ENCODE results near the gene GBA2. TPM values are rescaled to one million over a fixed set of nuclear protein-coding genes. Genes with fewer than 3 reads are reported as not detected.

Gene GBA2
- total RNA-seq, 1 experiment from 2014 or later, result 75.2 TPM

DNA sequence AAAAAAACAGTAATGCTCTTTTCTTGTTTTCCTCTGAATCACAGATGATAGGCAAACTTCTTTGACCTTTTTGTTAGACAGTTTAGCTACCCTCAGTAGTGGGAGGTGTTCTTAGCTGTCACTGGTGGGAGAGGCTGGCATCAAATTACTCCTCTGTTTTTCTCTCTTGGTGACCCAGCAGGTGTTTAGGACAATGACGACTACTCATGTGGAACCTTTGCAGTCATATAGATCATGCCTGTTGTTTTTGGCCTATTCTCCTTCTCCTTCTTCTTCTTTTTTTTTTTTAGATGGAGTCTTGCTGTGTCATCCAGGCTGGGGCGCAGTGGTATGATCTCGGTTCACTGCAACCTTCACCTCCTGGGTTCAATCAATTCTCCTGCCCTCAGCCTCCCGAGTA lies 27.0 kb upstream of the GBA2 start:
- DNase-seq, result no peak
- no peak overlapping the region for H3K4me3 ChIP-seq (ENCODE audit: insufficient read depth, low read depth, low read length)
- H3K27me3 ChIP-seq (ENCODE audit: control insufficient read depth, insufficient read depth, low read length), result no peaks in the 10 kb centered on the region
- no peaks in the 10 kb centered on the region for H3K36me3 ChIP-seq (replicated peaks; ENCODE audit: control insufficient read depth, insufficient read depth, low read length)

DNA sequence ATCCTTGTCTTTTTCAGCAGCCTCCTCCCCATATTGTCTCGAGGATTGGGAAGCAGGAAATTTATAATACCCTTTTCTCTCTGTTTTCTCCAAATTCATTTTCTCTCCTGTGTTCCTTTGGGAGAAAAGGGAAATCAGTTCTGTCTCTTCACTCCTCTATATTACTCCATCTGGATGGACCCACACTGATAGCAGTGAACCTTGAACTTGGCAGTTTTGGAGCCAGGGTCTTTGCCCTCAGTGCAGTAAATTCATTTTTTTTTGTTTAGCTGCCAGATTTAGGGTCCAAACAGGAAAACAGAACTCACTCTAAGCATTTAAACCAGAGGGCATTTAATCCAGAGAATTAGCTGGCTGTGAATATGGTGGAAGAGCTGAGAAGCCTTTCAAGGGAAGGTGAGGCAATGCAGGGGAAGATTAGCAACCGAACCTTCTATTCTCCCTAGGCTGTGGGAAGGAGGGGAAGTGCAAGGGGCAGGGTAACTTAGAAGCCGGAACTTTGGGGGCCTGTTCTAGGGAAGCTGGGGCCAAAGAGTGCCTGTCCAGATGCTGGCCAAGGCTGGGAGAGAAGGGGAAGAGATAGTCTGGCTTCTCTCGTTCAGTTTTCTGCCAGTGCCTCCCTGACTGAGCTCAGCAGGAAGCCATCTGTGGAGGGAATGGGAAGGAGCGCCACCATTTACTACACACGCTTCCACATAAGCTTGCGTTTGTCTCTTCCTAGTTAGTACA lies 26.0 kb upstream of the GBA2 start:
- Histone ChIP-seq H3K36me3 (replicated peaks; ENCODE audit: control insufficient read depth, insufficient read depth, low read length) (no peaks in the 10 kb centered on the region), H3K27me3 (ENCODE audit: control insufficient read depth, insufficient read depth, low read length) (no peaks in the 10 kb centered on the region), H3K4me3 (ENCODE audit: insufficient read depth, low read depth, low read length) (no peak overlapping the region)
- DNase-seq, result peak; percentile 59

GRCh38 chr9:35771943-35772342 lies 22.9 kb upstream of the GBA2 start:
- Histone ChIP-seq H3K36me3 (replicated peaks; ENCODE audit: control insufficient read depth, insufficient read depth, low read length) (no peaks in the 10 kb centered on the region), H3K4me3 (ENCODE audit: insufficient read depth, low read depth, low read length) (no peak overlapping the region), H3K27me3 (ENCODE audit: control insufficient read depth, insufficient read depth, low read length) (no peaks in the 10 kb centered on the region)
- DNase-seq, result no peak

DNA sequence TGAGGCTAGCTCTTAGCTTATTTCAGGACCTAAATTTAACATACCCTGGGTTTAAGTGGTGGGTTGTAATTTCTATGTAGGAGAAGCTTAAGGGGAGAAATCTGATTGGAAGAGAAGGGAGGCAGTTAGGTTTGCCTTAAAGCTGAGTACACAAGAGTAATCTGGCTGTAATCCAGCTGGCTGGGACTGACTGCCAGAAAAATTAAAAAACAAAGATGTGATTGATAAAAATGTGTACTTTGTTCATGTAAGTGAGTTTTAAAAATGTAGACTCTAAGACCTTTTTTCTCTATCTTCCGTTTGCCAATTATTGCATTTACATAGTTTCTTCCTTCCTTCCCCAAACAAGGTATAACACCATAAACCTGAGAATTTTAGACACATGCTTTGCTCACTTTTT lies 22.5 kb upstream of the GBA2 start:
- no peak overlapping the region for H3K4me3 ChIP-seq (ENCODE audit: insufficient read depth, low read depth, low read length)
- no peaks in the 10 kb centered on the region for H3K27me3 ChIP-seq (ENCODE audit: control insufficient read depth, insufficient read depth, low read length)
- DNase-seq, result no peak
- H3K36me3 ChIP-seq (replicated peaks; ENCODE audit: control insufficient read depth, insufficient read depth, low read length), result no peaks in the 10 kb centered on the region

GRCh38 chr9:35771075-35771433 lies 22.0 kb upstream of the GBA2 start:
- DNase-seq, result no peak
- no peaks in the 10 kb centered on the region for H3K36me3 ChIP-seq (replicated peaks; ENCODE audit: control insufficient read depth, insufficient read depth, low read length)
- H3K27me3 ChIP-seq (ENCODE audit: control insufficient read depth, insufficient read depth, low read length), result no peaks in the 10 kb centered on the region

GRCh38 chr9:35769763-35770162 lies 20.7 kb upstream of the GBA2 start:
- H3K36me3 ChIP-seq (replicated peaks; ENCODE audit: control insufficient read depth, insufficient read depth, low read length), result no peaks in the 10 kb centered on the region
- no peak overlapping the region for H3K4me3 ChIP-seq (ENCODE audit: insufficient read depth, low read depth, low read length)
- H3K27me3 ChIP-seq (ENCODE audit: control insufficient read depth, insufficient read depth, low read length), result no peaks in the 10 kb centered on the region
- DNase-seq, result no peak

More at GRCh38 chr9:35771075-35771433, 22.0 kb upstream of the GBA2 start:
- H3K4me3 ChIP-seq (ENCODE audit: insufficient read depth, low read depth, low read length), result no peak overlapping the region

GRCh38 chr9:35767458-35767857 lies 18.4 kb upstream of the GBA2 start:
- Histone ChIP-seq H3K4me3 (ENCODE audit: insufficient read depth, low read depth, low read length) (no peak overlapping the region), H3K27me3 (ENCODE audit: control insufficient read depth, insufficient read depth, low read length) (no peaks in the 10 kb centered on the region), H3K36me3 (replicated peaks; ENCODE audit: control insufficient read depth, insufficient read depth, low read length) (no peaks in the 10 kb centered on the region)
- no peak for DNase-seq

- no peaks in the 10 kb centered on the region for H3K27me3 ChIP-seq (ENCODE audit: control insufficient read depth, insufficient read depth, low read length)
- H3K4me3 ChIP-seq (ENCODE audit: insufficient read depth, low read depth, low read length), result no peak overlapping the region
- no peaks in the 10 kb centered on the region for H3K36me3 ChIP-seq (replicated peaks; ENCODE audit: control insufficient read depth, insufficient read depth, low read length)
- no peak for DNase-seq
These were observed 18.0 kb upstream of the GBA2 start for GRCh38 chr9:35766997-35767396.

- no peak for DNase-seq
- Histone ChIP-seq H3K27me3 (ENCODE audit: control insufficient read depth, insufficient read depth, low read length) (no peaks in the 10 kb centered on the region), H3K4me3 (ENCODE audit: insufficient read depth, low read depth, low read length) (no peak overlapping the region), H3K36me3 (replicated peaks; ENCODE audit: control insufficient read depth, insufficient read depth, low read length) (no peaks in the 10 kb centered on the region)
These were observed 14.8 kb upstream of the GBA2 start for GRCh38 chr9:35763803-35764202.

DNA sequence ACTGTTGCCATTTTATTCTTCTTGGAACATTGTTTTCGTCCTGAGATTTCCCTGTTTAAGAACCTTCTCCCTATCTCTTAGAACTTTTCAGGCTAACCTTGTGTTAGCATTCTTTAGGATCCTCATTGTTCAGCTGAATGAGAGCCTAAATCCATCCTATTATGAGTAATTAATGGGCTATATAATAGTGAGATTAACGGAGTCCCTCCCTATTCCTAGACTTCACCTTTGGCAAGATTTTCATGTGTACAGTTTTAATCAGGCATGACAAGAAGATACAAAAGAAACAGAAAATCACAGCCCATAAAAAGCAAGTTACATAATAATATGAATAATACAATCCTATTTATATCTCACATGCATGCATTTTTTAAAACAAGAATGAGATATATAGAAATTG lies 14.2 kb upstream of the GBA2 start:
- Histone ChIP-seq H3K36me3 (replicated peaks; ENCODE audit: control insufficient read depth, insufficient read depth, low read length) (no peaks in the 10 kb centered on the region), H3K27me3 (ENCODE audit: control insufficient read depth, insufficient read depth, low read length) (no peaks in the 10 kb centered on the region), H3K4me3 (ENCODE audit: insufficient read depth, low read depth, low read length) (no peak overlapping the region)
- DNase-seq, result no peak

DNA sequence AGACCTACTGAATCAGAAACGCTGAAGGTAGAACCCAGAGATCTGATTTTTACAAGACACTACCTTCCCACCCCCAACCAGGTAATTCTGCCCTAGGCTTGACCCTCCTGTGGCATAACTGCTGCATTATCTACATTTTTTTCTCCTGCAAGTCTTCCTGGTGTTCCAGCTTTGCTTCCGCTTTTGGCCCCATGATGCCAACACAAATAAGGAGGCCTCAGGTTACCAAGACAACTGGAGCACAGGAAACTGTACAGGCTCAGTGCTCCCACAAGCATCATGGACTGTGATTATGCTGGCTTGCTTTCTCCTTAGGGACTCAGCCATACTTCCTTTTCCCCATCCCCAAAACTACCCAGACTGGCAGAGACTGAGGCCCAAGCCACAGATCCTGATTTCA lies 11.6 kb upstream of the GBA2 start:
- DNase-seq, result no peak
- H3K36me3 ChIP-seq (replicated peaks; ENCODE audit: control insufficient read depth, insufficient read depth, low read length), result no peaks in the 10 kb centered on the region
- no peak overlapping the region for H3K4me3 ChIP-seq (ENCODE audit: insufficient read depth, low read depth, low read length)
- no peaks in the 10 kb centered on the region for H3K27me3 ChIP-seq (ENCODE audit: control insufficient read depth, insufficient read depth, low read length)

- Histone ChIP-seq H3K36me3 (replicated peaks; ENCODE audit: control insufficient read depth, insufficient read depth, low read length) (no peaks in the 10 kb centered on the region), H3K27me3 (ENCODE audit: control insufficient read depth, insufficient read depth, low read length) (no peaks in the 10 kb centered on the region), H3K4me3 (ENCODE audit: insufficient read depth, low read depth, low read length) (no peak overlapping the region)
- no peak for DNase-seq
These were observed 10.8 kb upstream of the GBA2 start for GRCh38 chr9:35759795-35760194.

GRCh38 chr9:35758475-35759050 lies 9.5 kb upstream of the GBA2 start:
- DNase-seq, result no peak
- Histone ChIP-seq H3K27me3 (ENCODE audit: control insufficient read depth, insufficient read depth, low read length) (no peaks in the 10 kb centered on the region), H3K4me3 (ENCODE audit: insufficient read depth, low read depth, low read length) (no peak overlapping the region), H3K36me3 (replicated peaks; ENCODE audit: control insufficient read depth, insufficient read depth, low read length) (peaks cover 5% of the 10 kb centered on the region)

GRCh38 chr9:35757892-35758275 lies 8.9 kb upstream of the GBA2 start:
- H3K4me3 ChIP-seq (ENCODE audit: insufficient read depth, low read depth, low read length), result peak overlapping the region; percentile 62
- H3K27me3 ChIP-seq (ENCODE audit: control insufficient read depth, insufficient read depth, low read length), result no peaks in the 10 kb centered on the region
- DNase-seq, result no peak
- H3K36me3 ChIP-seq (replicated peaks; ENCODE audit: control insufficient read depth, insufficient read depth, low read length), result peaks cover 10% of the 10 kb centered on the region

- peaks cover 13% of the 10 kb centered on the region for H3K36me3 ChIP-seq (replicated peaks; ENCODE audit: control insufficient read depth, insufficient read depth, low read length)
- DNase-seq, result peak; percentile 80
- H3K4me3 ChIP-seq (ENCODE audit: insufficient read depth, low read depth, low read length), result peak overlapping the region; percentile 62
- H3K27me3 ChIP-seq (ENCODE audit: control insufficient read depth, insufficient read depth, low read length), result no peaks in the 10 kb centered on the region
These were observed 8.3 kb upstream of the GBA2 start for GRCh38 chr9:35757226-35757891.

All from H7 (cell line).